Small intestine (tissue), 7 donors: Measurements from ENCODE around the gene PPDPF. TPM values are rescaled to one million over a fixed set of nuclear protein-coding genes. Genes with fewer than 3 reads are reported as not detected.
"Not testable (repeated sequence)": the region's sequence is repeated elsewhere in the genome, so short reads cannot be mapped to it uniquely, and the experiment has no call there.

ENCODE experiments used
- DNase-seq, 2 donors: peaks; one replicate each; pipeline versions ENCODE4 v3.0.0 to v3.0.0-alpha.2; 2013
- FAIRE-seq: peaks from 2 replicates; lab custom pipeline; 2012; peaks lifted over from hg19 to GRCh38; lab: Jason Lieb, UNC
- H3K27ac ChIP-seq, 3 donors: one replicate each; pipeline ENCODE4 v1.5.1; 2013; ENCODE audit warnings: low read length in 2 of 3, mild to moderate bottlenecking in 2 of 3, control low read depth in 1 of 3, inconsistent platforms in 1 of 3, low read depth in 1 of 3, moderate library complexity in 1 of 3
- H3K27me3 ChIP-seq, 3 donors: one replicate each; pipeline ENCODE4 v1.6.1; 2013; ENCODE audit warnings: low read length in 3 of 3, inconsistent platforms in 1 of 3; ENCODE audit not compliant: control insufficient read depth in 3 of 3, insufficient read depth in 3 of 3
- H3K36me3 ChIP-seq, 3 donors: one replicate each; pipeline ENCODE4 v1.6.1; 2013; ENCODE audit warnings: low read length in 3 of 3, inconsistent platforms in 1 of 3, low read depth in 1 of 3, mild to moderate bottlenecking in 1 of 3, moderate library complexity in 1 of 3; ENCODE audit not compliant: control insufficient read depth in 3 of 3, insufficient read depth in 2 of 3
- H3K4me1 ChIP-seq, 3 donors: one replicate each; pipeline ENCODE4 v1.6.1; 2013; ENCODE audit warnings: low read length in 2 of 3, inconsistent platforms in 1 of 3, low read depth in 1 of 3, mild to moderate bottlenecking in 1 of 3, moderate library complexity in 1 of 3; ENCODE audit not compliant: control insufficient read depth in 3 of 3, insufficient read depth in 2 of 3
- H3K4me3 ChIP-seq, 3 donors: one replicate each; pipeline ENCODE4 v1.5.1; 2013; ENCODE audit warnings: low read length in 3 of 3, control low read depth in 1 of 3, inconsistent platforms in 1 of 3, low read depth in 1 of 3, mild to moderate bottlenecking in 1 of 3, moderate library complexity in 1 of 3
- H3K9me3 ChIP-seq, 2 donors: one replicate each; pipeline ENCODE4 v1.6.1; 2013; ENCODE audit warnings: low read depth in 1 of 2, low read length in 1 of 2; ENCODE audit not compliant: control insufficient read depth in 2 of 2, insufficient read depth in 1 of 2
- WGBS, 3 donors: extraction: QIAGEN DNeasy Blood & Tissue Kit; methylation state at CpG; one replicate each; pipeline ENCODE4 v1.1.7; 2013; 5-methylcytosine and 5-hydroxymethylcytosine counted together
- polyA plus RNA-seq, 4 donors: library from polyadenylated mRNA; stranded (reverse) in 3 of 4; unstranded in 1 of 4; fragments of 200-250 nt in 3 of 4; fragments of 120-200 nt in 1 of 4; gene quantifications; one replicate each; pipeline versions ENCODE4 v1.2.1 to v1.2.3, GENCODE V29; 2013
- donor health status: healthy with polysubstance abuse.
- donor health status: control.
- donor health status: control.
- donor health status: Bipolar disorder and iron deficiency.
- donor health status: healthy.

PPDPF gene
- polyA plus RNA-seq, 4 donors: 273 to 356 (median 295) TPM

GRCh38 chr20:63475209-63475608, 45.4 kb upstream of the PPDPF start:
- peaks cover 10 to 62% (median 23%) of the 10 kb centered on the region in 3 donors for H3K27me3 ChIP-seq
- H3K4me1 ChIP-seq: no peaks in the 10 kb centered on the region
- H3K36me3 ChIP-seq: no peaks in the 10 kb centered on the region
- FAIRE-seq: no peak
- DNase-seq: no peak
- H3K9me3 ChIP-seq: no peaks in the 10 kb centered on the region
- no peak overlapping the region for H3K4me3 ChIP-seq
- H3K27ac ChIP-seq: no peak overlapping the region
- 10 to 25% (median 21%) methylated on average over 16 of the region's 16 CpGs for WGBS, 3 donors

GRCh38 chr20:63477061-63477616, 43.4 kb upstream of the PPDPF start:
- DNase-seq (no peak), FAIRE-seq (no peak)
- Histone ChIP-seq H3K36me3 (no peaks in the 10 kb centered on the region), H3K9me3 (no peaks in the 10 kb centered on the region), H3K27ac (no peak overlapping the region), H3K4me3 (no peak overlapping the region), H3K27me3 (peaks cover 0 to 55% (median 23%) of the 10 kb centered on the region in 3 donors), H3K4me1 (no peaks in the 10 kb centered on the region)
- WGBS, 3 donors: 36 to 40% (median 38%) methylated on average over 21 of the region's 21 CpGs

- H3K4me1 ChIP-seq: no peaks in the 10 kb centered on the region
- FAIRE-seq: no peak
- WGBS, 3 donors: 62 to 70% (median 68%) methylated on average over 17 of the region's 17 CpGs
- H3K9me3 ChIP-seq: no peaks in the 10 kb centered on the region
- no peaks in the 10 kb centered on the region for H3K36me3 ChIP-seq
- no peak for DNase-seq
- no peak overlapping the region for H3K27ac ChIP-seq
- H3K27me3 ChIP-seq: peaks cover 3 to 57% (median 26%) of the 10 kb centered on the region in 3 donors
- H3K4me3 ChIP-seq: no peak overlapping the region
Observed at GRCh38 chr20:63477944-63478343, 42.6 kb upstream of the PPDPF start.

GRCh38 chr20:63478346-63479302, 41.9 kb upstream of the PPDPF start:
- no peaks in the 10 kb centered on the region for H3K9me3 ChIP-seq
- no peak overlapping the region for H3K27ac ChIP-seq
- DNase-seq: no peak
- no peaks in the 10 kb centered on the region for H3K36me3 ChIP-seq
- no peaks in the 10 kb centered on the region for H3K4me1 ChIP-seq
- 82 to 83% (median 83%) methylated on average over 31 to 34 of the region's 34 CpGs for WGBS, 3 donors
- no peak for FAIRE-seq
- H3K4me3 ChIP-seq: no peak overlapping the region
- H3K27me3 ChIP-seq: peaks cover 3 to 51% (median 19%) of the 10 kb centered on the region in 3 donors

- not testable (repeated sequence) for H3K4me3 ChIP-seq, DNase-seq, H3K9me3 ChIP-seq, H3K27ac ChIP-seq, H3K36me3 ChIP-seq, FAIRE-seq, H3K4me1 ChIP-seq
- 21 to 50% (median 26%) methylated on average over 29 to 32 of the region's 32 CpGs for WGBS, 3 donors
- H3K27me3 ChIP-seq: peaks cover 3 to 40% (median 17%) of the 10 kb centered on the region in 3 donors
Observed at GRCh38 chr20:63479695-63480419, 40.7 kb upstream of the PPDPF start.

- Histone ChIP-seq H3K4me1 (no peaks in the 10 kb centered on the region), H3K27ac (no peak overlapping the region), H3K36me3 (no peaks in the 10 kb centered on the region), H3K9me3 (peaks cover 0 to 3% of the 10 kb centered on the region in 2 donors), H3K27me3 (peaks cover 3 to 29% (median 9%) of the 10 kb centered on the region in 3 donors), H3K4me3 (no peak overlapping the region)
- WGBS, 3 donors: 37 to 60% (median 50%) methylated on average over 11 to 12 of the region's 12 CpGs
- DNase-seq (no peak), FAIRE-seq (no peak)
Observed at GRCh38 chr20:63481503-63481902, 39.1 kb upstream of the PPDPF start.

- no peak for FAIRE-seq
- 20 to 47% (median 36%) methylated on average over 9 to 11 of the region's 11 CpGs for WGBS, 3 donors
Observed at GRCh38 chr20:63482021-63482587, 38.5 kb upstream of the PPDPF start.

GRCh38 chr20:63483834-63484233, 36.7 kb upstream of the PPDPF start:
- no peak for FAIRE-seq

More at GRCh38 chr20:63482021-63482587, 38.5 kb upstream of the PPDPF start:
- H3K27me3 ChIP-seq: peaks cover 3 to 26% (median 9%) of the 10 kb centered on the region in 3 donors
- no peaks in the 10 kb centered on the region for H3K4me1 ChIP-seq
- H3K4me3 ChIP-seq: no peak overlapping the region
- no peaks in the 10 kb centered on the region for H3K36me3 ChIP-seq
- no peak overlapping the region for H3K27ac ChIP-seq
- peaks cover 0 to 4% of the 10 kb centered on the region in 2 donors for H3K9me3 ChIP-seq
- no peak for DNase-seq

More at GRCh38 chr20:63483834-63484233, 36.7 kb upstream of the PPDPF start:
- Histone ChIP-seq H3K4me3 (no peak overlapping the region), H3K36me3 (no peaks in the 10 kb centered on the region), H3K27ac (no peak overlapping the region), H3K4me1 (no peaks in the 10 kb centered on the region), H3K9me3 (peaks cover 0 to 4% of the 10 kb centered on the region in 2 donors), H3K27me3 (peaks cover 7 to 27% (median 14%) of the 10 kb centered on the region in 3 donors)
- no peak for DNase-seq
- 60 to 66% (median 61%) methylated on average over 12 of the region's 12 CpGs for WGBS, 3 donors
